CD4-positive, alpha-beta T cell treated with Interferon alpha-2 for 1 hour (primary cell): ENCODE results near the gene TRPV6.

Source experiments
- DNase-seq, 2 donors: peaks; one replicate each; pipeline ENCODE4 v3.0.0-alpha.2; 2020 to 2022

TRPV6 gene

GRCh38 chr7:142882338-142882678 lies 3.2 kb downstream of the TRPV6 start:
- DNase-seq, result no peak

DNA sequence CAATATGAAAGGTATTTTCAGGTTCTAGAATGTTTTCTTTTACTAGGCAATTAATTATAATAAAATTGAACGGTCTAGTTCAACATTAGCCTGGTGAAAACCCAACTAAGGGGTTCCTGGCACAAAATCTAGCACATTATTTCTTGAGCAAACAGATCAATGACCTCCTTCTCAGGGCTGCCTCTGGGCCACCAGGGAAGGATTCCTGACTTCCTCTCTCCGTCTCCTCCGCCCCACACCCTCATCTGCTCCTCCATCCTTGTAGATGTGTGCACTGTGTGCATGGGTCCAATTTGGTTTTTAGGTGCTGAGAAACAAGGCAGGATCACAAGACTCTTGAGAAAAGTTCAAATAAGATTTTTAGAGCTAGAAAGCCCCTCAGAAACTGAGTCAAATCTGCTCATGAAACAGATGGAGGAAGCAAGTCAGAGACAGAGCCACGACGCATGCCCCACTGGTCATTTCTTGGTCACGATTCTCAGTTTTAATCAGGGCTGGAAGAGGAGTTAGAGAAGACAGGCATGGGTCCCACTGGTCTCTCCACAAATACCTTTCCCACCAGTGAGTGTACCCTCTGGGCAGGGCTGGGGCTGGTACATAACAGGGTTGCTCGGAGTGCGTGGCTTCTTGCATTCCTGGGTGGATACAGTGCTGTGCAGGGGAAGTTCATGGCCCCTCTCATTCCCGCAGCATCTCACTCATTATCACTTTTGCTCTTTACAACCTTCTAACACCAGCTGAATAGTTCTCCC lies 3.8 kb downstream of the TRPV6 start:
- DNase-seq, result no peak

DNA sequence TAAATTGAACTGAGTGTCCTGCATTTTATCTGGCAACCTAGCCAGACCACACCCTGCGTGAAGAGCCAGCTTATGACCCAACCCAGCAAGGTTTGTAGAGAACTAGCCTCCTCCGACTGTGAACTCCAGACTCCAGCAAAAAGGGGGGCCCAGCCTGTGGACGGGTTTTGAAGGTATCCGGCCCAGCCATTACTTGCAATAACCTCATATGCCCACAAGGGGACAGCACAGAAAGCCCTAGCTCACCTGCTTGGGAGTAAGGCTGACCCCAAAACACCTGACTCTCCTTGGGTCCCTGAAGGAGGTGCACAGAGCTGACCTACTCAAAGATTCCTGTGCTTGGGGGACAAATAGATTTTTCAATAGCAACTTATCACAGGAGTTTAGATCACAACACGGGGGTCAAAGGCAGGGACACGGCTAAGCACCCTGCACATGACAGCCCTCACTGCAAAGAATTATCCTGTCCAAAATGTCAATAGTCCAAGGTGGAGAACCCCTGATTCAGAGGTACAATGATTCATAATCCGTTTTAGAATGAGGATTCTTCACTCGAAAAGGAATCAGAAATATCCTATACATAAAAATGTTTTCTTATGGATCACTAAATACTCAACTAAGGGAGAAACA lies 4.6 kb downstream of the TRPV6 start:
- DNase-seq, result peak; percentile 34 to 66

DNA sequence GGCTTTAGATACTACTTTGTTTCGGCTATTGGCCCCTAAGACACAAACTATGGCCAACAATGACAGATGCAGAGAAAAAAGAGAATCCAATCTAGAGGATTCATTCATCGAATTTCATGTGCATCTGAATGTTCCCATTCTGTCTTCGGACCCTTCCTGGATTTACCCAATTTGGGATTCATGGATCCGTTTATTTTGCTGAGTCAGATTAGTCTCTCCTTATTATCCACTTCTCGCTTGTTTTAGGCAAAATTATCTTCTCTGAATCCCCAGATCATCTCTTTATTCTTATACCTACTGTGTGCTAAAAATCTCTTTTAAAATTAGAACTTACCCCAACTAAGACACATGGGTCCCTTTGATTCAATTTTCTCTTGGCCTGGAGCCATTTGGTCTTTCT lies 6.5 kb downstream of the TRPV6 start:
- DNase-seq, result no peak

DNA sequence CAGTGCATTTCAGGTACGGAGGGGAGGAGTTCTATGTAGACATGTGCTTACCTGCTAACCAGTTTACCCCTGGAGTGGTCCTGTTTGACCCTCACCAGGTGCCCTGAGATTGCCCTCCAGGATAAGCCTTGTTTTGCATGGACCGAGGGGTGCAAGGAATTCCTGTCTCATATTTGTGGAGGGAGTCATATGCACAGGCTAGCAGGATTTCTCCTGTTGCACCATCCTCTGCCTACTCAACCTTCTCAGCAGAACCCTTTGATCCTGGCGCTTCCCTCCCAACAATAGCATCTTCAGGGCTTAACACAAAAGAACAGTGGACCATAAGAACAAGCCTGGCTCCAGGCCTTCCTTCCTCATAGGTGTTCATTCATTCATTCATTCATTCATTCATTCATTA lies 7.2 kb downstream of the TRPV6 start:
- no peak for DNase-seq

DNA sequence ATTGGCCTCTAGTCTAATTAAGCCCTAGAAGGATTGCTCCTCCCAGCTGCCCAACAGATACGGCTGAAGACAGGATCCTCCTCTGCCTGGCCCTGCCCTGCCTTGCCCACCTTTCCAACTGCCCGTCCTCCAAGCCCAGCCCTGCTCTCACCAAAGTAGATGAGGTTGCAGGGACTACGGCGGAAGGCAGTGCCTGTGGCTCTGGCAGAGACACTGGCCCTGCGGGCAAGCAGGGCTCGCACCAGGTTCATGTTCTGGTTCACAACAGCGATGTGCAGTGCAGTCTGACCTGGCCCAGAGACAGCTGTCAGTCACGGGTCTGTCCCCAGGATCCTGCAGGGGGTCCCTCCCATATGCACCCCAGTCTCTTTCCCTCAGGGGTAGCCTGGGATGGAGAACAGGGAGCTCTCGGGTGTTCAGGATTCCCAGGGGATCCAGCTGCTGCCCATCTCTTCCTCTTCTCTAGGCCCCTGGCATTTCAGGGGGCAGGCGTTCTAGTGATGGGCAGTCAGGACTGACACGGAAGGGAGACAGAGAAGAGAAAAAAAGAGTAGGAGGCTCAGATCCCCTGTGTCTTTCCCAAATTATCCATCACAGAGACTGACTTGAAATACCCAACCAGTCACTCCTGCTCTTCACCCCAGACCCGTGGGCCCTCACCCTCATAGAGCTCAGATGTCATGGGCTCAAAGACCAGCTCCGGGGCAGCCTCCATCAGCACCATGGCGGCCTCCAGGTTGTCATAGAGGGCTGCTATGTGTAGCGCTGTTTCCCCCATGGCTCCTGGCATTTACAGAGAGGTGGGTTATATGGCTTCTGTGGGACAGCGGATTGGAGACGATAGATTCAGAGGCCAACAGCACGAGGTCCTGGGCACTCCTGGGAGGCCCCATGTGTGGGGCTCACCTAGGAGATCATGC lies 8.3 kb downstream of the TRPV6 start:
- DNase-seq, result no peak

GRCh38 chr7:142876236-142876960 lies 9.1 kb downstream of the TRPV6 start:
- no peak for DNase-seq

- DNase-seq, result no peak
Measured at GRCh38 chr7:142875456-142875855, 10.1 kb downstream of the TRPV6 start.

DNA sequence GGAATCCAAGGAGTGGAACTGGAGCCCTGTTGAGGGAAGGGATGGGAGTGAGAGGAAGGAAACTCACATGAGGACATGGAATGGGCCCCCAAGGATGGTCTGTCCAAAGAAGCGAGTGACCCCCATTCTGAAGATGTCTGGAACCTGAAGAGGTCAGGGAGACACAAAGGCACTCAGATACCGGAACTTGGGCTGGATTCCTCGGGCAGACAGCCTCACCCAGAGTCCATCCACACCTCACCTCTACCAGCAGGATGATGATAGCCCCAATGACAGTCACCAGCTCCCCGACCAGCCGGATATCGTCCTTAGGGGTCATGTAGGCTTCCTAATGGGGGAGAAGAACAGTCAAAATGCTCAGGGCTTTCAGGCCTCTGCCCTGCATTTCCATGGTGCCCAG lies 10.7 kb downstream of the TRPV6 start:
- no peak for DNase-seq

- DNase-seq, result no peak
Measured at GRCh38 chr7:142874409-142874808, 11.1 kb downstream of the TRPV6 start.

DNA sequence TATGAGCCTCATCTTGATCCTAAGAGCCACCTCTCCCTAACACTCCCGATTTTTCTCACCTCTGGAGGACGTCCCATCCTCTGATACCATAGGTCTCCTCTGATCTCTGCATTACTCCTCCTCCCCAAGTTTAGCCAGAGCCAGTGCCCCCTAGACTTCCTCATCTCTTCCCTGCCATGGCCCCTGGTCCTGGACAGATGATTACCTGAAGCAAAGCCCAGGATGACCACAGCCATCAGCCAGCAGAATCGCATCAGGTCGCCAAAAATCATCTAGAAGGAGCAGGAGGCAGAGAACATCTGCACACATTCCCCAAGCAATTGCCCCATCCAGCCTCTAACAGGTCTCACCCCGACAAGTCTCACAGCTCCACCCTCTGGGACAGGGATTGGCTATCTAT lies 11.7 kb downstream of the TRPV6 start:
- no peak for DNase-seq

DNA sequence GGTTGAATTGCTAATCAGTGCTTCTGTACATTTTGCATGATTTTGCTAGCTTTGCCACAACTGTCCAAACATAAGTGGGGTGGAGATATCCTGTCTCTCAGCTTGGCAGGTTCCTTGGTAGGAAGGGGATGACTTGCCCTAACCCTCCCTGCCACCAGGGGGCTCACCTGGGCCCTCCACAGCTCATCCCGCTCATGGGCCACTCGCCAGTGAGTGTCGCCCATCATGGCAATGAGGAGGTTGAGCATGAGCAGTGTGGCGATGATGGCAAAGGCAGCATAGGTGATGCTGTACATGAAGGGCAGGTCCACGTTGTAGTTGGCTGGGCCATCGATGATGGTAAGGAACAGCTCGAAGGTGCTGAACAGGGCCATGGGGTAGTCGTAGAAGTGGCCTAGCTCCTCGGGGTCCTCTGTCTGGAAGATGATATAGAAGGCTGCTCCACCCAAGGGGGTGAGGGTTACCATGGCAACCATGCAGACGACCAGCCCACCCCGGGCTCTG lies 12.2 kb downstream of the TRPV6 start:
- DNase-seq, result peak in 1 of 2 donors; percentile 22

DNA sequence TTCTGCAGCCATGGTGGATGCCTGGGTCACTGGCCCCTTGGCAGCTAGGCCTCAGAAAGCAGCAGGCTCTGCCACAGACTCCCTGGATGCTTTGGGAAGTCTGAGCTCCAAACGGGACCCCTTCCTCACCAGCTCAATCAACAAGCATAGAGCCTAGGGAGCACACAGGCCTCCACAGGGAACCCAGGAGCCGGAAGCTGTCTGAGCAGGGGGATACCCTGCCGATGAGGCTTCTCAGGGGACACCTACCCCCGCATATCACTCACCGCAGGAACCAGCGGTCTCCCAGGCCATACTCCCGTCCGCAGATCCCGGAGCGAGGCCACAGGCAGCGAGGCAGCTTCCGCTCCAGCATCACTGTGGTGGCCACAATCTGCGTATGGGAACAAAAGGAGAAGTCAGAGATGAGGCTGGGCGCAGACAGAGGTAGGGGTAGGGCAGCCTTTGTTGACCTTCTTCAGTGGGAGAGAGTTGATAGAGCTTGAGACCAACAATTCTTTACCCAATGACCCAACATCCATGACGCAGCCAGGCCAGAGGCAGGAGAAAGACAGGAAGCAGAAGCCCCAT lies 13.4 kb downstream of the TRPV6 start:
- DNase-seq, result no peak

- DNase-seq, result no peak
Measured at GRCh38 chr7:142871260-142872105, 14.1 kb downstream of the TRPV6 start.

- DNase-seq, result no peak
Measured at GRCh38 chr7:142870566-142871259, 14.8 kb downstream of the TRPV6 start.

DNA sequence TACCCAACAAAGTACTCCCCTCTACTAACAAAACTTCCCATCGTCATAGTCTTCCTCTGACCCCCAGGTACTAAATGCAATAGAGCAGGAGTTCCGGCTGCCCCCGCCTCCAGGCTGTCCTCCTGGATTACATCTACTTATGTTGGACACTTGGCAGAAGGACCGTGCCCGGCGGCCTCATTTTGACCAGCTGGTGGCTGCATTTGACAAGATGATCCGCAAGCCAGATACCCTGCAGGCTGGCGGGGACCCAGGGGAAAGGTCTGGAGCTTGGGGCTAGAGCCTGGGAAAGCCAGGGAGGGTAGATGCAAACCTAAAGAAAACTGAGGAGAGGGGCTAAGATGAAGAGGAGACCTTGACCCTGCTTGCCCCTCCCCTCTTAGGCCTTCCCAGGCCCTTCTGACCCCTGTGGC lies 15.4 kb downstream of the TRPV6 start:
- DNase-seq, result no peak

DNA sequence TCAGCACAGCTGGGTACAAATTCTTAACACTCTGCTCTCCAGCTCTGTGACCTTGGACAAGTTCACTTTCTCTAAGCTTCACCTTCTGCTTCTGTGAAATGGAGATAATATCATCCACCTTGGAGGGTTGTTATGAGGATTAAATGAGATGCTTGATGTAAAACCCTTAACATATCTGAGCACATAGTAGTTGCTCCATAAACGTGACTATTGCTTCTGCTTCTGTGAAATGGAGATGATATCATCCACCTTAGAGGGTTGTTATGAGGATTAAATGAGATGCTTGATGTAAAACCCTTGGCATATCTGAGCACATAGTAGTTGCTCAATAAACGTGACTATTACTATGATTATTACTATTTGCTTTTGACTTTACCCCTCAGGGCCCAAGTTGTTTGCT lies 16.1 kb downstream of the TRPV6 start:
- no peak for DNase-seq

GRCh38 chr7:142868986-142869415 lies 16.5 kb downstream of the TRPV6 start:
- DNase-seq, result no peak

- no peak for DNase-seq
Measured at GRCh38 chr7:142868188-142868985, 17.2 kb downstream of the TRPV6 start.
